ENCODE data around the gene ENTPD5. TPM values are rescaled to one million over a fixed set of nuclear protein-coding genes. Genes with fewer than 3 reads are reported as not detected.
A peak's percentile ranks its signal among the peaks of the same experiment; 100 is the strongest.
"Not testable (repeated sequence)": the region's sequence is repeated elsewhere in the genome, so short reads cannot be mapped to it uniquely, and the experiment has no call there.

Gene ENTPD5
- total RNA-seq, 2 donors from 2014 or later, result 15.6 to 16.5 TPM

DNA sequence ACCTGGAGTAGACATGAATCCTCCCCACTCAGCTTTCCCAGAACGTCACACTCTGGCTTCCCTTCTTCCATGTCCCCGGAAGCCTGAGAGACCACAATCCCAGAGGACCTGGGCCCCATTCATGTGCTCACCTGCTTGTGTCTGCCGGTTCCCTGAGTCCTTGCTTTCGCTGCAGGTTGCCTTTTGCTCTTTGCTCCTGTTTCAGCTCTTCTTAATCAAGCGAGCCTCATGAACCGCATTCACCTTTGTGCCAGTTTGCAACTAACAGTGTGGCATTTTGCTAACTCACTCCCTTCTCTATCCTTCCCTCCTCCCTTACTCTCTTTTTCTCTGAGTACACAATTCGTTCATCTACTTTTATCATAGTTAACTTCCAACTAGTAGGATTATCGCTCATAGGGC lies 23.1 kb downstream of the ENTPD5 start:
- no peaks in the 10 kb centered on the region for H3K4me1 ChIP-seq (ENCODE audit: control insufficient read depth, insufficient read depth, low read length)
- H3K27ac Mint-ChIP-seq, result no peak overlapping the region
- H3K27ac ChIP-seq (ENCODE audit: low read depth, low read length), result no peak overlapping the region

GRCh38 chr14:73994926-73995325 lies 24.2 kb downstream of the ENTPD5 start:
- H3K4me1 ChIP-seq (ENCODE audit: control insufficient read depth, insufficient read depth, low read length); H3K4me3 Mint-ChIP-seq; H3K27me3 Mint-ChIP-seq (ENCODE audit: insufficient read depth); H3K9me3 Mint-ChIP-seq; H3K36me3 ChIP-seq (ENCODE audit: control insufficient read depth, insufficient read depth, low read length); H3K27ac ChIP-seq (ENCODE audit: low read depth, low read length); H3K4me3 ChIP-seq (ENCODE audit: low read length); H3K4me1 Mint-ChIP-seq; H3K9me3 ChIP-seq (ENCODE audit: control insufficient read depth, low read length); DNase-seq; H3K27ac Mint-ChIP-seq; H3K9ac ChIP-seq (ENCODE audit: extremely low read depth, low read length, poor library complexity, severe bottlenecking); H3K27me3 ChIP-seq (ENCODE audit: control insufficient read depth, insufficient read depth, low read length, poor library complexity, severe bottlenecking): not testable (repeated sequence)
- peaks cover 10% of the 10 kb centered on the region for H3K36me3 Mint-ChIP-seq (ENCODE audit: low read depth)
- WGBS, 2 experiments (ENCODE audit: insufficient coverage in 1 of 2, insufficient read length in 1 of 2), result 92 to 94% methylated on average over 7 of the region's 7 CpGs

More for the DNA sequence above, 23.1 kb downstream of the ENTPD5 start:
- TF ChIP-seq, protein P1, sequence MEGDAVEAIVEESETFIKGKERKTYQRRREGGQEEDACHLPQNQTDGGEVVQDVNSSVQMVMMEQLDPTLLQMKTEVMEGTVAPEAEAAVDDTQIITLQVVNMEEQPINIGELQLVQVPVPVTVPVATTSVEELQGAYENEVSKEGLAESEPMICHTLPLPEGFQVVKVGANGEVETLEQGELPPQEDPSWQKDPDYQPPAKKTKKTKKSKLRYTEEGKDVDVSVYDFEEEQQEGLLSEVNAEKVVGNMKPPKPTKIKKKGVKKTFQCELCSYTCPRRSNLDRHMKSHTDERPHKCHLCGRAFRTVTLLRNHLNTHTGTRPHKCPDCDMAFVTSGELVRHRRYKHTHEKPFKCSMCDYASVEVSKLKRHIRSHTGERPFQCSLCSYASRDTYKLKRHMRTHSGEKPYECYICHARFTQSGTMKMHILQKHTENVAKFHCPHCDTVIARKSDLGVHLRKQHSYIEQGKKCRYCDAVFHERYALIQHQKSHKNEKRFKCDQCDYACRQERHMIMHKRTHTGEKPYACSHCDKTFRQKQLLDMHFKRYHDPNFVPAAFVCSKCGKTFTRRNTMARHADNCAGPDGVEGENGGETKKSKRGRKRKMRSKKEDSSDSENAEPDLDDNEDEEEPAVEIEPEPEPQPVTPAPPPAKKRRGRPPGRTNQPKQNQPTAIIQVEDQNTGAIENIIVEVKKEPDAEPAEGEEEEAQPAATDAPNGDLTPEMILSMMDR (conservative IDR thresholded peaks at IDR 0.05), result no peak
- WGBS, 2 experiments (ENCODE audit: insufficient coverage in 1 of 2, insufficient read length in 1 of 2), result 88 to 91% methylated on average over 7 to 8 of the region's 8 CpGs
- H3K27me3 ChIP-seq (ENCODE audit: control insufficient read depth, insufficient read depth, low read length, poor library complexity, severe bottlenecking), result no peaks in the 10 kb centered on the region
- H3K9me3 ChIP-seq (ENCODE audit: control insufficient read depth, low read length), result no peaks in the 10 kb centered on the region
- Mint-ChIP-seq H3K4me1 (peaks cover 4% of the 10 kb centered on the region), H3K36me3 (ENCODE audit: low read depth) (peaks cover 13% of the 10 kb centered on the region), H3K27me3 (ENCODE audit: insufficient read depth) (no peaks in the 10 kb centered on the region), H3K9me3 (no peaks in the 10 kb centered on the region), H3K4me3 (no peak overlapping the region)
- H3K9ac ChIP-seq (ENCODE audit: extremely low read depth, low read length, poor library complexity, severe bottlenecking), result no peak overlapping the region
- DNase-seq, result no peak
- H3K4me3 ChIP-seq (ENCODE audit: low read length), result no peak overlapping the region
- H3K36me3 ChIP-seq (ENCODE audit: control insufficient read depth, insufficient read depth, low read length), result peaks cover 9% of the 10 kb centered on the region

GRCh38 chr14:73991092-73991491 lies 28.0 kb downstream of the ENTPD5 start:
- TF ChIP-seq, protein P1 (conservative IDR thresholded peaks at IDR 0.05), result no peak
- 62 to 65% methylated on average over 3 of the region's 4 CpGs for WGBS, 2 experiments (ENCODE audit: insufficient coverage in 1 of 2, insufficient read length in 1 of 2)
- Histone ChIP-seq H3K36me3 (ENCODE audit: control insufficient read depth, insufficient read depth, low read length) (peaks cover 18% of the 10 kb centered on the region), H3K27ac (ENCODE audit: low read depth, low read length) (no peak overlapping the region), H3K9me3 (ENCODE audit: control insufficient read depth, low read length) (no peaks in the 10 kb centered on the region), H3K27me3 (ENCODE audit: control insufficient read depth, insufficient read depth, low read length, poor library complexity, severe bottlenecking) (no peaks in the 10 kb centered on the region), H3K9ac (ENCODE audit: extremely low read depth, low read length, poor library complexity, severe bottlenecking) (no peak overlapping the region), H3K4me3 (ENCODE audit: low read length) (no peak overlapping the region), H3K4me1 (ENCODE audit: control insufficient read depth, insufficient read depth, low read length) (no peaks in the 10 kb centered on the region)
- no peak for DNase-seq
- Mint-ChIP-seq H3K9me3 (no peaks in the 10 kb centered on the region), H3K27me3 (ENCODE audit: insufficient read depth) (no peaks in the 10 kb centered on the region), H3K4me1 (peaks cover 4% of the 10 kb centered on the region), H3K36me3 (ENCODE audit: low read depth) (peaks cover 24% of the 10 kb centered on the region), H3K27ac (peak overlapping the region; percentile 56), H3K4me3 (no peak overlapping the region)

- not testable (repeated sequence) for H3K9me3 Mint-ChIP-seq; DNase-seq; H3K27me3 Mint-ChIP-seq (ENCODE audit: insufficient read depth); H3K27ac Mint-ChIP-seq; H3K9ac ChIP-seq (ENCODE audit: extremely low read depth, low read length, poor library complexity, severe bottlenecking); H3K4me1 ChIP-seq (ENCODE audit: control insufficient read depth, insufficient read depth, low read length); H3K27ac ChIP-seq (ENCODE audit: low read depth, low read length); H3K27me3 ChIP-seq (ENCODE audit: control insufficient read depth, insufficient read depth, low read length, poor library complexity, severe bottlenecking); H3K9me3 ChIP-seq (ENCODE audit: control insufficient read depth, low read length); H3K4me3 Mint-ChIP-seq; H3K4me3 ChIP-seq (ENCODE audit: low read length); H3K4me1 Mint-ChIP-seq
- WGBS, 2 experiments (ENCODE audit: insufficient coverage in 1 of 2, insufficient read length in 1 of 2), result 94 to 97% methylated on average over 5 to 7 of the region's 7 CpGs
- H3K36me3 ChIP-seq (ENCODE audit: control insufficient read depth, insufficient read depth, low read length), result peaks cover 31% of the 10 kb centered on the region
- peaks cover 31% of the 10 kb centered on the region for H3K36me3 Mint-ChIP-seq (ENCODE audit: low read depth)
These were observed 30.4 kb downstream of the ENTPD5 start for GRCh38 chr14:73988656-73989055.

All from endodermal cell (in vitro differentiated cells).